Upper lobe of left lung (tissue), 6 donors: ENCODE results near the gene CD276. TPM values are rescaled to one million over a fixed set of nuclear protein-coding genes. Genes with fewer than 3 reads are reported as not detected.

Experiments
- ATAC-seq, 2 donors: fragments of 200-7000 bp; cut with Tn5 transposase; one replicate each; pipeline ENCODE4 v1.9.1; 2022; ENCODE audit warnings: mild to moderate bottlenecking in 2 of 2, moderate library complexity in 2 of 2; ENCODE audit not compliant: low FRiP score in 2 of 2
- DNase-seq, 2 donors: peaks; one replicate each; pipeline ENCODE4 v3.0.0-alpha.2; 2019 to 2020
- H3K27ac ChIP-seq, 4 donors: fragments of 200-600 bp; sonication (generic); one replicate each; pipeline ENCODE4 v1.5.1; 2016 to 2019
- H3K27me3 ChIP-seq, 4 donors: fragments of 200-600 bp; sonication (generic); one replicate each; pipeline ENCODE4 v1.5.1; 2017 to 2019
- H3K36me3 ChIP-seq, 4 donors: fragments of 200-600 bp; sonication (generic); one replicate each; pipeline ENCODE4 v1.5.1; 2016 to 2019
- H3K4me1 ChIP-seq, 4 donors: fragments of 200-600 bp; sonication (generic); one replicate each; pipeline ENCODE4 v1.5.1; 2018 to 2019
- H3K4me3 ChIP-seq, 4 donors: fragments of 200-600 bp; sonication (generic); one replicate each; pipeline ENCODE4 v1.5.1; 2017 to 2019; ENCODE audit warnings: mild to moderate bottlenecking in 2 of 4, moderate library complexity in 1 of 4
- H3K9me3 ChIP-seq, 4 donors: fragments of 200-600 bp; sonication (generic); one replicate each; pipeline ENCODE4 v1.5.1; 2018 to 2019
- CTCF ChIP-seq, 6 experiments: fragments of 450-650 bp in 4 of 6; fragments of 200-600 bp in 2 of 6; sonication (generic) in 2 of 6; IDR thresholded peaks; one replicate each; pipeline ENCODE4 v1.5.1; 2016 to 2019; ENCODE audit warnings: antibody characterized with exemption in 6 of 6
- EP300 ChIP-seq, 4 donors: sonication (generic); formaldehyde crosslinking; IDR thresholded peaks; one replicate each; pipeline ENCODE4 v1.5.1; 2017; ENCODE audit warnings: antibody characterized with exemption in 4 of 4, control low read depth in 2 of 4
- POLR2A ChIP-seq, 4 donors: fragments of 450-650 bp; IDR thresholded peaks; one replicate each; pipeline ENCODE4 v1.5.1; 2016 to 2017; ENCODE audit warnings: antibody characterized with exemption in 4 of 4, mild to moderate bottlenecking in 2 of 4
- POLR2AphosphoS5 ChIP-seq, 2 donors: sonication (generic); formaldehyde crosslinking; IDR thresholded peaks; one replicate each; pipeline ENCODE4 v1.5.1; 2017; ENCODE audit warnings: antibody characterized with exemption in 2 of 2
- WGBS, 2 donors: methylation state at CpG; one replicate each; pipeline ENCODE4 v1.1.5; 2017 to 2018; 5-methylcytosine and 5-hydroxymethylcytosine counted together
- total RNA-seq, 6 donors: library from RNA; depleted of rRNA in 4 of 6; stranded (reverse); fragments of >200 nt in 4 of 6; gene quantifications; one replicate each; pipeline versions ENCODE4 v1.1.0 to v1.2.1, GENCODE V29; 2016 to 2021
- donor health status: DM: no; HTN: no; CAD: no; lungs with moderate emphysema.
- donor health status: DM: no; HTN: yes; CAD: no; lungs with severe emphysema.

Gene CD276
- total RNA-seq, 6 donors from 2014 or later: 32.2 to 83.6 (median 65.8) TPM

- no peaks in the 10 kb centered on the region for H3K9me3 ChIP-seq
- no peak overlapping the region for H3K27ac ChIP-seq
- TF ChIP-seq POLR2A (IDR thresholded peaks at IDR 0.05): no peak
- TF ChIP-seq POLR2AphosphoS5 (IDR thresholded peaks at IDR 0.05): no peak
- no peak for TF ChIP-seq CTCF (IDR thresholded peaks at IDR 0.05)
- no peak for TF ChIP-seq EP300 (IDR thresholded peaks at IDR 0.05)
- no peak for DNase-seq
- no peak overlapping the region for H3K4me3 ChIP-seq
- no peak for ATAC-seq
- H3K27me3 ChIP-seq: no peaks in the 10 kb centered on the region
- no peaks in the 10 kb centered on the region for H3K36me3 ChIP-seq
- H3K4me1 ChIP-seq: peaks cover 0 to 4% (median 0%) of the 10 kb centered on the region in 4 donors
- WGBS, 2 donors: 41 to 43% methylated on average over 11 of the region's 11 CpGs
Measured at GRCh38 chr15:73760330-73761329, 76.4 kb downstream of the CD276 start.

- Histone ChIP-seq H3K27me3 (no peaks in the 10 kb centered on the region), H3K36me3 (no peaks in the 10 kb centered on the region), H3K9me3 (no peaks in the 10 kb centered on the region), H3K27ac (no peak overlapping the region), H3K4me1 (peaks cover 0 to 4% (median 0%) of the 10 kb centered on the region in 4 donors), H3K4me3 (no peak overlapping the region)
- 54 to 57% methylated on average over 3 of the region's 3 CpGs for WGBS, 2 donors
- DNase-seq (no peak), ATAC-seq (no peak)
- TF ChIP-seq POLR2A (IDR thresholded peaks at IDR 0.05): no peak
- TF ChIP-seq EP300 (IDR thresholded peaks at IDR 0.05): no peak
- TF ChIP-seq CTCF (IDR thresholded peaks at IDR 0.05): no peak
- TF ChIP-seq POLR2AphosphoS5 (IDR thresholded peaks at IDR 0.05): no peak
Measured at GRCh38 chr15:73763931-73764330, 79.7 kb downstream of the CD276 start.

Other genes starting within 250 kb of the CD276 start
- gene REC114, start 241.2 kb upstream of the CD276 start, total RNA-seq: not detected
- gene NPTN, start 51.0 kb upstream of the CD276 start, total RNA-seq: 100 to 1,000 TPM in 4 of 6 donors, 10 to 100 TPM in 2; 70.2 to 151 (median 108) TPM
- gene INSYN1, start 69.0 kb downstream of the CD276 start, total RNA-seq: 10 to 100 TPM in 1 of 6 donors, 1 to 10 TPM in 5; 3.1 to 17.1 (median 5.1) TPM
- not detected for gene TBC1D21, start 189.2 kb downstream of the CD276 start, total RNA-seq
- 10 to 100 TPM in 2 of 6 donors, 1 to 10 TPM in 4; 6.0 to 25.9 (median 8.0) TPM for gene LOXL1, start 242.1 kb downstream of the CD276 start, total RNA-seq